Islet precursor cell (in vitro differentiated cells): ENCODE data around the gene LRRC8B.
"Not testable (repeated sequence)": the region's sequence is repeated elsewhere in the genome, so short reads cannot be mapped to it uniquely, and the experiment has no call there.

Experiments
- DNase-seq: peaks from one replicate; pipeline ENCODE4 v3.0.0-alpha.2; 2018

The LRRC8B gene

GRCh38 chr1:89525169-89525855 lies 683 bp downstream of the LRRC8B start:
- DNase-seq = no peak

- DNase-seq = no peak
These were observed 2.6 kb downstream of the LRRC8B start for GRCh38 chr1:89527256-89527655.

DNA sequence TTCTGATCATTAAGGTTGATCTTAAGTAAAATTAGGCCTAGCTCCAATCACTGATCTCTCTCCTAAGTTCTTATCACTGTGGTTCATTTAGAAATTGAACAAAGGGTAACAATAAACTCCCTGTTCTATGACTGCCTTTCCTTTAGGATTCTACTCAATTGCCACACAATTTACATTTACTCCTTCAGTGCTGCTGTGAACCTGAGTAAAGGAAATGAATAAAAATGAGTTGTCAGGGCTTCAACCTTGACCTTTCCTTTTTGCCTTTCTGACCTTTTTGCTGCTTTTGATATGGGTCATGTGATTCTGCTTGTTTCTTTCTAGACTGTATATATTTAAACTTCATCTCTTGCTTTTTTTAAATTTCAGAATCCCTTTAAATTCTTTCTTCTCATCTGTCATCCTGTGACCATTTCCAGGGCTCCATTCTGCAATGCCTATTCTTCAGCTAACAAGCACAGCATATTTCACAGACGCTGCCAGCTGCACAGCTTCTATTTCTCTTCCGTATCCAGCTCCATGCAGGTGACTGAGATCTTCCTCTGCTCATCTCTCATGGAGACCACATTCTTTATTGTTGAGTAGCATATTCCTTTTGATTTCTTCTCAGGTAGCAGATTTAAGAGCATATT lies 3.2 kb downstream of the LRRC8B start:
- DNase-seq = no peak

DNA sequence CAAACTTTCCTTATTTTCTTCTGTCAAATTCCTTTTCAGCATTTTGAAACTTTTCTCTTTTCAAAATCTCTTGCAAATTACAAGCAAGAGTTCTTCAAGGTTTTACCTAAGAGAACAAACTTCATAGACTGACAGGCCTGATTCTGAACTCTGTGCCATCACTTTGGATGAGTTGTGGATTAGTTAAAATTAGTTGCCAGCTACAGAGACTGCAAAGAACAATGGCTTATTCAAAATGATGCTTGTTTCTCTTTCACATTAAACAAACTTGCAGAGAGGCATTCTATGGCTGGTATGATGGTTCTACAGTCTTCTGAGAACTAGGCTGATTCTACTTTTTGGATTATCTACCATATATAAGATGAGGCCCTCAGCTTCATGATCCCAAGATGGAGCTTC lies 3.8 kb downstream of the LRRC8B start:
- no peak for DNase-seq

GRCh38 chr1:89529196-89529595 lies 4.6 kb downstream of the LRRC8B start:
- DNase-seq = no peak

DNA sequence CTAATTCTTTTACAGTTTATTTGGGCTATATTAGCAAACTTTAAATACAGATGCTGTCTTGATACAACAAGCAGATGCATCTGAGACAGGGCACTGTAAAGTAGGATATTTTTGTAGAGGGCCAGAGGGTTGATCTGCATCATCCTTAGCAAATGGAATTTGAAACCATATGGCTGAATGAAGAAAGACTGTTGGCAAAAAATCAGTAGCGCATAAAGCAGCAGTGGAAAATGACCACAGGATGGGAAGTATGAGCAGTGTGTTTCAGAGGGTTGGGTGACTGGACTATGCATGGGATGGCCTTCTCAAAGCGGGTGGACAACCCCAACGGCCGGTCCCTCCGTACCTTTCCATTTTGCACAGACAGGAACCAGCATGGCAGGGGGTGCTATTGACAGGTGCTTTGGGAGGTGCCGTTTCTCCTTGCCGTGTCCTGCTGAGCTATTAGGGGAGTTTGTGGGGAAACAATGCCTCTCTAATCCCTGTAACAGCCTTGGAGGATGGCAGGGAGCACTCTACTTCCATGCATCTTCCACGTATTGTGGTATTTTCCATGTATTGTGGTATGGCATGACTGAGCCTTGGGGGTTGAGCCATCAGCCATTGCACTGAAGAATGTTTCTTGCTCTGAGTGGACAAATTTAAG lies 5.9 kb downstream of the LRRC8B start:
- no peak for DNase-seq

- DNase-seq = no peak
These were observed 7.0 kb downstream of the LRRC8B start for GRCh38 chr1:89531480-89532139.

- DNase-seq = no peak
These were observed 7.6 kb downstream of the LRRC8B start for GRCh38 chr1:89532228-89532627.

GRCh38 chr1:89532866-89533265 lies 8.2 kb downstream of the LRRC8B start:
- no peak for DNase-seq

DNA sequence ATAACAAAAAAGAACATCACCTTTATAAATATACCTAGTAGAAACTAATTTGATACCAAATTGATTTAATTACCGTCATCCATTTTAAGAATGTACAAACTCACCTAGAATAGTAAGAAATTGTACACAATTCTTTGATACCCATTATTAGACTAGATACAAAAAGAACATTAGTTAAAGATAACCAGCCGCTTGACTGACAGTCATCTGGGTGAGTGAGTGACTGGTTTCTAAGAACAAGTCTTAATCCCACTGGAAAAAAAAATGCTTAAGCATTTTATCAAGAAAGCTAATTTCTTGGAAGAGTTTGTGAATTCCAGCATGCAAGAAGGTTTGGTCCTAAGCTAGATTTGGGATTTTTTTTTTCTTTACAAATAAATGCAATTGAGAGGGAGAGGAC lies 10.9 kb downstream of the LRRC8B start:
- no peak for DNase-seq

GRCh38 chr1:89536555-89537341 lies 12.1 kb downstream of the LRRC8B start:
- no peak for DNase-seq

DNA sequence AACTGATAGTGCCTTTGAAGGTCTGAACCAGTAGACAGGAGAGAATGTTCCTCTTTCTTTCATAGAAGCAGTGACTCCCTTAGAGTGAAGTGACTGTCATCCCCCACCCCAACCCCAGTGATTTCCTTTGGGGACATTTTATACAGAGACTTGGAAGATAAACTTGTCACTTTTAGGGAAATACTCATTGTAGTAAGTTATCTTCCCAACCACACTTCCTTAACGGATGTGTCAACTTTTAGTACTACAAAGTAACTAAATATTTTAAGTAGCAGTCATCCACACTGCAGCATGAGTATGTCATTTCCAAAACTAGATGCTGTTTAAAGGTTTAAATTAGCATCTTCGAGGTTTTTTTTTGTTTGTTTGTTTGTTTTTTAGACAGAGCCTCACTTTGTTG lies 13.7 kb downstream of the LRRC8B start:
- DNase-seq = no peak

GRCh38 chr1:89539128-89539527 lies 14.5 kb downstream of the LRRC8B start:
- no peak for DNase-seq

DNA sequence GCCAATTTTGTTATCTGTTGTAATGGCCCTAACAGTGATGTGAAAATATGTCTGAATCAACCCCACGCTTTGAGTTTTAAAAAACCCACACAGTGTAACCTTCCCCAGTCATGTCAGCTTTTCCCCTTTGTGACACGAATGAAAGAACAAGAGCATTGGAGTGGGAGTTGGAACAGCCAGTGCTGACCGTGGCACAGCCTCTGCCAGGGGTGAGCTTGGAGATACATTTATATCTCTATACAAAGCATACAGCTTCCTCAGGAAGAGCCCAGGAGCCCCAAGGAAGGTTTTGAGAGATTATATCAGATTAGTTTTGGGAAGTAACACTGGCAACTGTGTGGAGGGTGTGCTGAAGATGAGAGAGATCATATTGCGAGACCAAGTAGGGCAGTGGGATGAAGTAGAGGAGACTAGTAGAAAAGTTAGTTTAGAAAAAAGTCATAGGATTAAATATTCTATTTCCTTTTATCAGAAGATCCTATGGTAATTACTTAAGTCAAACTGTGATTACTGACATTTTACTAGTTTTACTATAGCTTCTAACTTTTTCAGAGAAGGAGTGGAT lies 15.9 kb downstream of the LRRC8B start:
- no peak for DNase-seq

DNA sequence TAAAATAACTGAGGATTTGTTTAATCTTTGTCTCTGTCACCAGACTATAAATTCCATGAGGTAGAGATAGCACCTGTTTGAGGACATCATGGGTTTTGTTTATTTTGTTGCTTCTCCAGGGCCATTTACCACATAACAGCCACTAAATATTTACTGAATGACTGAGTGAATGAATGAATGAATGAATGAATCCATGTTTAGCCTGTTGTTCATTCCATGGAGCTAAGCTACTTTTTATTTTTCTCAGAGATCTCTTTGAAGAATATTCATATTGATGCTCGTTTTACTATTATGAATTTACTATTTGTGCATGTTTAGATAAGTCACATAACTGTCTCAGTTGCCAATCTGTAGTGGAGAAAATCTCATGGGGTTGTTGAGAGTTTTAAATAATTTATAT lies 17.7 kb downstream of the LRRC8B start:
- no peak for DNase-seq

GRCh38 chr1:89543632-89544031 lies 19.0 kb downstream of the LRRC8B start:
- DNase-seq = not testable (repeated sequence)

DNA sequence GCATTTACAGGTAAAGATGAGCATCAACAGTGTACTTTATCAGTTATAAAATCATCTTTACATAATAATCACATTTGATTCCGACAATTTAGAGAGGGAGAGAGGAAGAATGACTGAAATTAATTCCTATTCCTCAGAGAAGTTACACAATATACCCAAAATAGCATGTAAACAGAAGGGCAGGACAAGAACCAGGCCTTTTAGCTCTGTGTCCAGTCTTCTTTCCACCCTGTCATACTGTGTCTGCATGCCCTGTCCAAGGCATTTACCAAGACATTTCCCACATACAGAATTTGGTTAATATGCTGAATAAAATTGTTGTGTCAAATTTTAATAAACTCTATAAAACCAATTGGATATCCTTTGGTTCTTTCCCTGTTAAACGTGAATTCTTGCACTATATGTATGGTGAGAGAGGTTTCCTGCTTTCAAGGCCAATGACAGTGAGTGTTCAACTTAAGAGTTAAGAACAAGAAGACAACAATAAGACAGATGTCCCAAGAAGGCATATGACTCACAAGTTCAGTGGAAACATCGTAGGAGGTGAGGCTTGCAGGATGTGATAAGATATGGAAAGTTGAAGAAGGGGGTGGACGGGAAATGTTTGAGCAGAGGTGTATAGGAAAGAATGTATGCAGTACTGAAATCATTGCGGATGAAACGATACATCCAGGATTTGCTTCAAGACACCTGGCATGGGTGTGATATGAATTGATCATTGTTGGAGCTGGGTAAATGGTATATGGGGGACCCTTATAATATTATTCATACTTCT lies 20.8 kb downstream of the LRRC8B start:
- no peak for DNase-seq

- DNase-seq = no peak
These were observed 21.7 kb downstream of the LRRC8B start for GRCh38 chr1:89546082-89546889.

GRCh38 chr1:89546934-89547562 lies 22.4 kb downstream of the LRRC8B start:
- DNase-seq = no peak

DNA sequence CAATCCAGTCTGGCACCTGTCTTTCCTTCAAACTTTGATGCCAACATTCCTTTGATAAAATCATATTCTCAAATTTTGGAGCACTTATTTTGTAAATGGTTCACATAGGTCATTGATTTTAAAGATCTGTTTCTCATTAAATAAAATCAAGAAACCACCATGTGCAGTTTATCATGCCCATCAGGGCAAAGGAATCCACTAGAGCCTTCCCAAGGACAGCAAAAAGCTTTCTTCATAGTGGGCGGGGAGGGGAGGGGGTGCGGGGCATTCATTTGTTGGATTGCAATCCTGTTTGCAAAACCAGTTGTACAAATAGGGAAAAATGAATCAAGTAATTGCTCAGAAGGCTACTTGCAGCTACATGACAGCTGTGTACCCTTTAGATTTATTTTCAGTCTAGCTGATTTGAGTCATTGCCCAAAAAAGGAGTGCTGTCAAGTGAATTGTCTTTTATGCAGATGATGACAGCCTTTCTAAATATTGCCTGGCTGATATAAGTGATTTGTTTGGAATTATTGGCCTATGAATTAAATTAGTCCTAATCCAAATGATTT lies 23.0 kb downstream of the LRRC8B start:
- no peak for DNase-seq
